HG02981 (cell line): ENCODE data around the gene GLIS1.

ENCODE experiments used
- ATAC-seq: cut with Tn5 transposase; IDR thresholded peaks from one replicate; pipeline ENCODE4 v1.9.1; 2021; ENCODE audit warnings: mild to moderate bottlenecking, moderate library complexity; ENCODE audit not compliant: unreplicated experiment

The GLIS1 gene

DNA sequence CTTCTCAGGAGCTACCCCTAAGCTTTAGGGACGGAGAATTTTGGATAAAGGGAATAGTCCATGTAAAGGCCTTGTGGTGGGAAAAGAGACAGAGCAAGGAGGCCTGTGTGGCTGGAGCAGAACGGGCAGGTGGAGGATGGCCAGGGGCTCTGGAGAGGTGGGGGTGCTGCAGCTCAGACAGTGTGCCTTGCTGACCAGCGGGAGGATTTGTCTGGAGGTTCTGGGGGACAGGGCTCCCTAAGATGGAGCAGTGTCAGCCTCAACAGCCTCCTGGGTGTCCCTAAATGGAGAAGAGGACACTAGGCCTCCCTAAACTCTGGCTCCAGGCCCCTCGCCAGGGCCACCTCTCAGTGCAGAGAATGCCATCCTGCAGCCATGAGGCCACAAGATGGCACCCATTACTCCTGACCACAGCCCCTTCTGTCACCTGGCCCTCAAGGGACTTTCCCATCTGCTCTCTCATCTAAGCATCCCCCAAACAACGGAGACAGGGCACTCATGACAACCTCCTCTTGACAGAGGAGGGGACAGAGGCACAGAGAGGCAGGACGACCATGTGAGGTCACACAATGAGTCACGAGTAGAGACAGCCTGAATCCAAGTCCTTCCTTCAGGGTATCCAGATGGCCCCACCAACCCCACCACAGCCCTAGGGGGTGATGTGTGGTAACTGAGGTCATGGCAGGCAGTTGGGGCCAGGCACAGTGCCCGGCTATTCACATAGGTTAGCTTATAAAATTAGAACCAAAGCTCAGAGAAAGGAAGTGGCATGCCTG lies 185.0 kb downstream of the GLIS1 start:
- no peak for ATAC-seq

- ATAC-seq: no peak
Observed at GRCh38 chr1:53552981-53553733, 185.8 kb downstream of the GLIS1 start.

- ATAC-seq: no peak
Observed at GRCh38 chr1:53552146-53552861, 186.7 kb downstream of the GLIS1 start.

DNA sequence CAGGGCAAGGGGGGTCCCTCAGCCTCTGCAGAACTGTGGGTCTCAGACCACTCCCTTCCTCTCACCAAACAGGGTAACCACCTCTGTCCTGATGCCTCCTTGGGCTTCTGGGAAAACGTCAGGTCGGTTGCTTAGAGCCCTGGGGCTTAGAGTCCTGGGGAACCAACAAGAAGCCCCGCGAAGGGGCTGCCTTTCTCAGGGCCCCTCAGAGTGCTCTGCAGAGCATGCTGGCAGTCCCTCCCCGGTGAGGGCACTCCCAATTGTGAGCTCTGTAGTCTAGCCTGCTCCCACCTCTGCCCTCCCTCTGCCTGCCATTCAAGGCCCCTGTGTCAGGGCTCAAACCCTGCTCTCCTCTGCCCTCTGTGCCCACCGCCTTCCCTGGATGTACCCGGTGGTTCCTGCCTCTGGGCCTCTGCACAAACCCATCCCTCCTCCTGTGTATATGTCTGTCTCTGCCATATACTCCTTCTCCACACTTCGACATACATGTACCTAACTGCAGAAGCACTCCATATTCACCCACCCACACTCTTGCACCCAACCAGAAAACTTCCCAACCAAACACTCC lies 187.5 kb downstream of the GLIS1 start:
- no peak for ATAC-seq

GRCh38 chr1:53550201-53550741 lies 188.7 kb downstream of the GLIS1 start:
- no peak for ATAC-seq

GRCh38 chr1:53549781-53550180 lies 189.2 kb downstream of the GLIS1 start:
- no peak for ATAC-seq

DNA sequence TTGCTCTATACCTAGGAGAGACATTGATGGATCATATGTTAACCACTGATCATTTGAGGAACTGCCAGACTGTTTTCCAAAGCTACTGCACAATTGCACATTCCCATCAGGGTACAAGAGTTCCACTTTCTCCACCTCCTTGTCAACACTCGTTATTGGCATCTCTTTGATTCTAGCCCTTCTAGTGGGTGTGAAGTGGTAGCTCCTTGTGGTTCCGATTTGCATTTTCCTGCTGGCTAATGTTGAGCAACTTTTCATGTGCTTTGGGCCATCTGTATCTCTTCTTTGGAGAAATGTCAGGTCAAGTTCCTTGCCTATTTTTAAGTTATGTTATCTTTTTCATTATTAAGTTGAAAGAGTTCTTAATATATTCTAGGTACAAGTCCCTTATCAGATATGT lies 189.7 kb downstream of the GLIS1 start:
- ATAC-seq: no peak

GRCh38 chr1:53548031-53548491 lies 190.9 kb downstream of the GLIS1 start:
- ATAC-seq: no peak

DNA sequence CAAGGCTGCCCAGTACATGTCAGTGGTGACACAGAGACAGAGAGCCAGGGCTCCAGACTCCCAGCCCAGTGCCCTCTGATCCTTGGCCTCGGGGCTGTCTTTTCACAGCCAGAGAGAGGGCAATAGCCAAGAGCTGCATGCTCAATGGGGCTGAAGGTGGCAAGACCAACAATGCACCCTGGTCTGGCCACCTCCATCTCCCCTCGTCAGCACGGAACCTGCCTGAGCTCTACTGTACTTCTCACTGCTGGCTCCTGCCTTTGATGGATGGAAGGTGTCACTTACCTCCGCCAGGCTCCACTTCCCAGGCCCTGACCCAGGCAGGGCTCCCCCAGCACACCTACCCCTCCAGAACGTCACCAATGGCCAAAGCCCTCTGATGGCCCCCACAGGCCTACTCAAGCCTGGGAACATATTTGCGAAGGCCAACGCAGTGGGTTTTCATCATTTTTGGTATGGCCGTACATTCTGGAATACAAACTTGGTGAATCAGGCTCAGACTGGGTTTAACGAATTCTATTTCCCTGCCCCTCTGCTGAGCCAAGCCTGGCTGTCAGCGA lies 191.7 kb downstream of the GLIS1 start:
- ATAC-seq: no peak

DNA sequence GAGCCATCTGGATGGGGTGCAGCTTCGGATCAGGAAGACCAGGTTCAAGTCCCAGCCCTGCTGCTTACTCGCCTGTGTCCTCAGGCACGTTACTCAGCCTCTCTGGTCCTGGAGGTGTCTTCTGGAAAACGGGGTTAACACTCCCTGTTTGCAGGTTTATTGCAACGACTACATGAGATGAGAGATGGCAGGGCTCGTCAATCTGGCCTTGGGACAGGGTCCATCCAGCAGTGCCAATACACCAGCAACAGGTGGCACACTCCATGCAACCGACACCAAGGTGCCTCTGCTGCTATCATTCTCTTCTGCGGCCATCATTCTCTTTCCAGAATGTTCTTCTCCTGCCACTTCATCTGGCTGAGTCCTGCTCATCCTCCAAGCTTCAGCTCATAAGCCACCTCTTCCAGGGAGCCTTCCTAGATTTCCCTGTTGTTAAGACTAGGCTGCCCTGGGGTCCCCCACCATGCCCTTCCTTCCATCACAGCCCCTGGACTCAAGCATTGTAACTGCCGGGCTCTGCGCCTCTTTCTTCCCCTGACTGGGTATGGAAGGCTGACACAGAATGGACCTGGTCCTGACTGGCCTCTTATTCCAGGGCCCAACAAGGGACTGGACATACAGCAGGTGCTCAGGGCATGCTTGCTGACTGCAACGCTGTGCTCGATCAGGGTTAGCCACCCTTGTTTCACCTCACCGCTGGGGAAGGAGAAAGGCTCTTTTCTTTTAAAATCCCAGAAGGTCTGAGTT lies 192.4 kb downstream of the GLIS1 start:
- ATAC-seq: no peak

GRCh38 chr1:53545663-53546408 lies 193.1 kb downstream of the GLIS1 start:
- no peak for ATAC-seq

DNA sequence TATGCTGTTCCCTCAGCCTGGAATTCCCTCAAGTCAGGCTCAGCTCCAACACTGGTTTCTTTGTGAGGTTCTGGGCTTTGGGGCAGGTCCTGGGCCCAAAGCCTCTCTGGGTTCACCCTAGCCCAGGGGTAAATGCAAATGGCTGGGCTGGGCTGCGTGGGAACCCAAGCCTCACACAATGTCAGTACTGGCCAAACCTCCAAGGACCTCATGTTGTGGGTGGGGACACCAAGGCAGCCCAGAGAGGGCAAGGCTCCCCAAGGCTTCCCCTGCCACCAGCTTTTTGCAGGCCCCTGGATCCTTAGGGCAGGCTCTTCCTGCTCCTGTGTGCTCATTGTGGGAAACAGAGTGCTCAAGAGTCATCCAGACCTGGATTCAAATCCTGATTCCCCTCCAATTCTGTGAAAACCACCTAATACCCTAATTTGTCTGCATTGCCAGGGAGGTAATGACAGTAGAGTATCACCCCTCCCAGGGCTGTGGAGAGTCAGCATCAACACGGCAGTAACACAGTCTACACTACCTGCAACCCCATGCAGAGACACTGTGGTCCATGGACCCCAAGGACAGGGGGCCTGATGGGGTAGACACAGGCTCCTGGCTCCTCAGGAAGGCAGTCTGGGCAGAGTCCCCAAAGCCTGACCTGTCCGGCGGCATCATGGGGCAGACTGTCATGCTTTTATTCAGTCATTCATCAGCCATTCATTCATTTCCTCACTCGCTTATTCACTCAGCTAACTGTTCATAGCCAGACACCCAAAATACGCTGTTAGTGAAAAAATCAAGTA lies 194.0 kb downstream of the GLIS1 start:
- ATAC-seq: no peak

DNA sequence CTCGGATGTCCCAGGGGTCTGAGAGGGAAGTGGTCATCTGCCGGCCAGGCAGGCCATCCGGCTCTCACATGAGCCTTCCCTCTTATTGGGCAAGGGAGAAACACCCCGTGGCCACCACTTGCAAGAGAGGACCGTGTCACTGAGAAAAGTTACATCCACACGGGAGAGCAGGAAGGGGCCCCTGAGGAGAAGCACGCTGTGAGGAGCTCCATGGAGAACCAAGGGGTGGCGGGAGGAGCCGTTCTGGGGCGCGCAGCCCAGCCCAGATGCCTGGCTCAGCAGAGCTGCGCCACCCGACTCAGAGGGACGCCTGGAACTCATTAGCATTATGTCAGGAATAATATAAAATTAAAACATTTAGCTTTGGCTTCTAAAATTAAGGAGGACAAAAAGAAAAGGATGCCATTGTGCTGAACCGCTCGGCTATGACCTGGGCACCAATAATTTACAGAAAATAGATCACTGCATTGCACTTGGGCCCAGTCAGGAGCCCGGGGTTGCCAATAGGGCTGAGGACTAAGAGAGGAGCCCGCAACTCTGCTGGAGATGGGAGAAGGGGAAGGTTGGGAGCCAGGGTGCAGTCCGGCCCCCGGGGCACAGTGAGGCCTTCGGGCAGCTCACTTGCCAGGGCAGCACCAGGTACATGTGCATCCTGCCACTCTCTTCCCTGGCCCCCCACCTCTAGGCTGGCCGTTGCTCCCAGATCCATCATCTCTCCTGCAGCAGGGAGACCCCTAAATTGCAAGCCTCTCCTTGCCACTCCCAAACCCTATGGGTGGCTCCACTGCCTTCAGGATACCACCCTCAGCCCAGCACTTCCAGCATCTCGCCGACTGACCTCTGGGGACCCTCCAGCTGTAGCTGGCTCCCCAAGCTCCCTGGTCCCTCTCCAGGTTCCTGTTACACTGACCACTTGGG lies 194.9 kb downstream of the GLIS1 start:
- no peak for ATAC-seq

- no peak for ATAC-seq
Observed at GRCh38 chr1:53543130-53543777, 195.7 kb downstream of the GLIS1 start.

DNA sequence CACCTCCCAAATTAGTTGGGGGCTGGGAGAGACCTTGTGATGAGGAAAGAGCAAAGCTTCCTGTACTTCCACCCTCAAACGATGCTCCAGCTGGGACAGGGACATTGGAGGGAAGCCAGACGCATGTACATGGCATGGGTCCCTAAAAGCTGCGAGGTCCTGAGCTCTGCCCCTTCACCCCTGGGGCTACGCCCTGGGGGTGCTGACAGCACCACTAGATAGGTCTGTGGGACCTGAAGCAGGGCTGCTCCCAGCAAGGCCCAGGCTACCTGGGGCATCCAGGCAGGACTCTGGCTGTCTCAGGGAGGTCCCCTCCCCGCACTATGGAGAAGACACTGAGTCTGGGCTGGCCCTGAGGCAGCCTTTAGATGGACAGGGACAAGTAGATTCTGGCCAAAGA lies 196.4 kb downstream of the GLIS1 start:
- no peak for ATAC-seq

GRCh38 chr1:53541761-53542550 lies 197.0 kb downstream of the GLIS1 start:
- no peak for ATAC-seq
